ENCODE results near the gene CEP162. TPM values are rescaled to one million over a fixed set of nuclear protein-coding genes. Genes with fewer than 3 reads are reported as not detected.

CEP162 gene
- total and polyA plus RNA-seq, 2 experiments from 2014 or later: 9.2 to 15.4 TPM

DNA sequence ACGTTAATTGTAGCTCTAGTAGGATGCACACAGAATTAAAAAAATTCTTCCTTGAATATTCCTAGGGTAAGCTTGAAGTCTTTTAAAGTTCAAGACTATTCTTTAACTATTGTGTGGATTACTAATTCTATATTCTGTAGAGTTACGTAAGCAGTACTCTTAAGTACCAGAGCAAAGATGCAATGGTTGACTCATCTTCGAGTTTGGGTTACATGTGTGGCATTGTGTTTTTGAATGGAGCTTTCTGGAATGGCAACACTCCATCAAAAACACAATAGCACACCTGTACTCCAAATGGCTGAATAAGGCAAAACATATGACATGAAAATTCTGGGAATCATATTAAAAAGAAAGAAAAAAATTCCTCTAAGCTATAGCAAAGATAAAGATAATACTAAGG is 33.5 kb upstream of the CEP162 start (continued):
- TF ChIP-seq, protein P1, sequence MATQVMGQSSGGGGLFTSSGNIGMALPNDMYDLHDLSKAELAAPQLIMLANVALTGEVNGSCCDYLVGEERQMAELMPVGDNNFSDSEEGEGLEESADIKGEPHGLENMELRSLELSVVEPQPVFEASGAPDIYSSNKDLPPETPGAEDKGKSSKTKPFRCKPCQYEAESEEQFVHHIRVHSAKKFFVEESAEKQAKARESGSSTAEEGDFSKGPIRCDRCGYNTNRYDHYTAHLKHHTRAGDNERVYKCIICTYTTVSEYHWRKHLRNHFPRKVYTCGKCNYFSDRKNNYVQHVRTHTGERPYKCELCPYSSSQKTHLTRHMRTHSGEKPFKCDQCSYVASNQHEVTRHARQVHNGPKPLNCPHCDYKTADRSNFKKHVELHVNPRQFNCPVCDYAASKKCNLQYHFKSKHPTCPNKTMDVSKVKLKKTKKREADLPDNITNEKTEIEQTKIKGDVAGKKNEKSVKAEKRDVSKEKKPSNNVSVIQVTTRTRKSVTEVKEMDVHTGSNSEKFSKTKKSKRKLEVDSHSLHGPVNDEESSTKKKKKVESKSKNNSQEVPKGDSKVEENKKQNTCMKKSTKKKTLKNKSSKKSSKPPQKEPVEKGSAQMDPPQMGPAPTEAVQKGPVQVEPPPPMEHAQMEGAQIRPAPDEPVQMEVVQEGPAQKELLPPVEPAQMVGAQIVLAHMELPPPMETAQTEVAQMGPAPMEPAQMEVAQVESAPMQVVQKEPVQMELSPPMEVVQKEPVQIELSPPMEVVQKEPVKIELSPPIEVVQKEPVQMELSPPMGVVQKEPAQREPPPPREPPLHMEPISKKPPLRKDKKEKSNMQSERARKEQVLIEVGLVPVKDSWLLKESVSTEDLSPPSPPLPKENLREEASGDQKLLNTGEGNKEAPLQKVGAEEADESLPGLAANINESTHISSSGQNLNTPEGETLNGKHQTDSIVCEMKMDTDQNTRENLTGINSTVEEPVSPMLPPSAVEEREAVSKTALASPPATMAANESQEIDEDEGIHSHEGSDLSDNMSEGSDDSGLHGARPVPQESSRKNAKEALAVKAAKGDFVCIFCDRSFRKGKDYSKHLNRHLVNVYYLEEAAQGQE (IDR thresholded peaks at IDR 0.05; ENCODE audit: unreplicated experiment): no peak
- TF ChIP-seq CREB1 (CRISPR knock-in tag; IDR thresholded peaks at IDR 0.05; ENCODE audit: low read depth): no peak
- TF ChIP-seq, protein P2, sequence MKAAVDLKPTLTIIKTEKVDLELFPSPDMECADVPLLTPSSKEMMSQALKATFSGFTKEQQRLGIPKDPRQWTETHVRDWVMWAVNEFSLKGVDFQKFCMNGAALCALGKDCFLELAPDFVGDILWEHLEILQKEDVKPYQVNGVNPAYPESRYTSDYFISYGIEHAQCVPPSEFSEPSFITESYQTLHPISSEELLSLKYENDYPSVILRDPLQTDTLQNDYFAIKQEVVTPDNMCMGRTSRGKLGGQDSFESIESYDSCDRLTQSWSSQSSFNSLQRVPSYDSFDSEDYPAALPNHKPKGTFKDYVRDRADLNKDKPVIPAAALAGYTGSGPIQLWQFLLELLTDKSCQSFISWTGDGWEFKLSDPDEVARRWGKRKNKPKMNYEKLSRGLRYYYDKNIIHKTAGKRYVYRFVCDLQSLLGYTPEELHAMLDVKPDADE (IDR thresholded peaks at IDR 0.05): no peak
- TF ChIP-seq EZH2phosphoT487 (IDR thresholded peaks at IDR 0.05; ENCODE audit: unreplicated experiment): no peak

DNA sequence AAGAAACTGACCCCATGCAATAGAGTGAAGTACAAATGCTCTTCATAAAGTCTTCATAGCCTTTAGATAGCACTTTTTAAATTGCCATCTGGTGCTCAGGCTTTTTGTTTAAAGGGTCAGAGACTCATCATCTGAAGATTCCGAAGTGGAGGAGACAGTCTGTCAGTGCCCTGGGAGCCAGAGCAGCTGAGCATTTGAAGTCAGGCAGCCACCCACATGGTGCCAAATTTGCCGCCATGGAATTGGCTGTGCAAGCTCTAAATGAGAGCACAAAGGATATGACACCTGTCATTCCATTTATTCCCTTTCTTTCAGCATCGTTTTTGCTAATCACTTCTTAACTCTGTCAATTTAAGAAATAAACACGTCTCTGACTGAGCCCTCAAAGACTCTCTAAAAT is 32.8 kb upstream of the CEP162 start:
- ATAC-seq: no peak
- H3K27me3 Mint-ChIP-seq (ENCODE audit: insufficient read depth, low read depth, poor library complexity): no peaks in the 10 kb centered on the region
- H3K9me3 Mint-ChIP-seq: no peaks in the 10 kb centered on the region; the same call in 2 of the 3 replicates
- Histone ChIP-seq H3K79me2 (replicated peaks; ENCODE audit: insufficient read depth) (no peaks in the 10 kb centered on the region), H3K4me3 (no peak overlapping the region), H3K27me3 (ENCODE audit: insufficient read depth) (no peaks in the 10 kb centered on the region), H3K4me2 (no peak overlapping the region), H3K27ac (ENCODE audit: low read depth) (no peak overlapping the region), H3K9me2 (ENCODE audit: insufficient read depth) (peaks cover 4% of the 10 kb centered on the region; the same call in 1 of the 2 replicates), H3F3A (replicated peaks; ENCODE audit: low read depth) (no peaks in the 10 kb centered on the region), H4K20me1 (replicated peaks; ENCODE audit: insufficient read depth) (no peaks in the 10 kb centered on the region), H2AFZ (no peak overlapping the region), H3K36me3 (ENCODE audit: insufficient read depth) (no peaks in the 10 kb centered on the region), H3K4me1 (ENCODE audit: insufficient read depth) (0 out of 2 replicates have a peak, but pooled peaks cover 10% of the 10 kb centered on the region)
- H3K4me3 Mint-ChIP-seq: no peak overlapping the region
- no peak for DNase-seq (ENCODE audit: low spot score)
- H3K4me1 Mint-ChIP-seq: peaks cover 17% of the 10 kb centered on the region
- H3K36me3 Mint-ChIP-seq (ENCODE audit: low read depth): no peaks in the 10 kb centered on the region
- no peak overlapping the region for H3K27ac Mint-ChIP-seq
- TF ChIP-seq NANOG (IDR thresholded peaks at IDR 0.05; ENCODE audit: borderline replicate concordance) (no peak), STAT1 (IDR thresholded peaks at IDR 0.05; ENCODE audit: unreplicated experiment) (no peak), CREB1 (CRISPR knock-in tag; IDR thresholded peaks at IDR 0.05; ENCODE audit: low read depth) (no peak), JUNB (IDR thresholded peaks at IDR 0.05; ENCODE audit: unreplicated experiment) (no peak), ZNF114 (CRISPR knock-in tag; IDR thresholded peaks at IDR 0.05) (no peak), ZNF331 (CRISPR knock-in tag; IDR thresholded peaks at IDR 0.05; ENCODE audit: low read depth) (no peak), EZH2 (IDR thresholded peaks at IDR 0.05; ENCODE audit: low read depth, unreplicated experiment) (no peak)
- TF ChIP-seq, protein P1 (IDR thresholded peaks at IDR 0.05; ENCODE audit: unreplicated experiment): no peak
- TF ChIP-seq, protein P3, sequence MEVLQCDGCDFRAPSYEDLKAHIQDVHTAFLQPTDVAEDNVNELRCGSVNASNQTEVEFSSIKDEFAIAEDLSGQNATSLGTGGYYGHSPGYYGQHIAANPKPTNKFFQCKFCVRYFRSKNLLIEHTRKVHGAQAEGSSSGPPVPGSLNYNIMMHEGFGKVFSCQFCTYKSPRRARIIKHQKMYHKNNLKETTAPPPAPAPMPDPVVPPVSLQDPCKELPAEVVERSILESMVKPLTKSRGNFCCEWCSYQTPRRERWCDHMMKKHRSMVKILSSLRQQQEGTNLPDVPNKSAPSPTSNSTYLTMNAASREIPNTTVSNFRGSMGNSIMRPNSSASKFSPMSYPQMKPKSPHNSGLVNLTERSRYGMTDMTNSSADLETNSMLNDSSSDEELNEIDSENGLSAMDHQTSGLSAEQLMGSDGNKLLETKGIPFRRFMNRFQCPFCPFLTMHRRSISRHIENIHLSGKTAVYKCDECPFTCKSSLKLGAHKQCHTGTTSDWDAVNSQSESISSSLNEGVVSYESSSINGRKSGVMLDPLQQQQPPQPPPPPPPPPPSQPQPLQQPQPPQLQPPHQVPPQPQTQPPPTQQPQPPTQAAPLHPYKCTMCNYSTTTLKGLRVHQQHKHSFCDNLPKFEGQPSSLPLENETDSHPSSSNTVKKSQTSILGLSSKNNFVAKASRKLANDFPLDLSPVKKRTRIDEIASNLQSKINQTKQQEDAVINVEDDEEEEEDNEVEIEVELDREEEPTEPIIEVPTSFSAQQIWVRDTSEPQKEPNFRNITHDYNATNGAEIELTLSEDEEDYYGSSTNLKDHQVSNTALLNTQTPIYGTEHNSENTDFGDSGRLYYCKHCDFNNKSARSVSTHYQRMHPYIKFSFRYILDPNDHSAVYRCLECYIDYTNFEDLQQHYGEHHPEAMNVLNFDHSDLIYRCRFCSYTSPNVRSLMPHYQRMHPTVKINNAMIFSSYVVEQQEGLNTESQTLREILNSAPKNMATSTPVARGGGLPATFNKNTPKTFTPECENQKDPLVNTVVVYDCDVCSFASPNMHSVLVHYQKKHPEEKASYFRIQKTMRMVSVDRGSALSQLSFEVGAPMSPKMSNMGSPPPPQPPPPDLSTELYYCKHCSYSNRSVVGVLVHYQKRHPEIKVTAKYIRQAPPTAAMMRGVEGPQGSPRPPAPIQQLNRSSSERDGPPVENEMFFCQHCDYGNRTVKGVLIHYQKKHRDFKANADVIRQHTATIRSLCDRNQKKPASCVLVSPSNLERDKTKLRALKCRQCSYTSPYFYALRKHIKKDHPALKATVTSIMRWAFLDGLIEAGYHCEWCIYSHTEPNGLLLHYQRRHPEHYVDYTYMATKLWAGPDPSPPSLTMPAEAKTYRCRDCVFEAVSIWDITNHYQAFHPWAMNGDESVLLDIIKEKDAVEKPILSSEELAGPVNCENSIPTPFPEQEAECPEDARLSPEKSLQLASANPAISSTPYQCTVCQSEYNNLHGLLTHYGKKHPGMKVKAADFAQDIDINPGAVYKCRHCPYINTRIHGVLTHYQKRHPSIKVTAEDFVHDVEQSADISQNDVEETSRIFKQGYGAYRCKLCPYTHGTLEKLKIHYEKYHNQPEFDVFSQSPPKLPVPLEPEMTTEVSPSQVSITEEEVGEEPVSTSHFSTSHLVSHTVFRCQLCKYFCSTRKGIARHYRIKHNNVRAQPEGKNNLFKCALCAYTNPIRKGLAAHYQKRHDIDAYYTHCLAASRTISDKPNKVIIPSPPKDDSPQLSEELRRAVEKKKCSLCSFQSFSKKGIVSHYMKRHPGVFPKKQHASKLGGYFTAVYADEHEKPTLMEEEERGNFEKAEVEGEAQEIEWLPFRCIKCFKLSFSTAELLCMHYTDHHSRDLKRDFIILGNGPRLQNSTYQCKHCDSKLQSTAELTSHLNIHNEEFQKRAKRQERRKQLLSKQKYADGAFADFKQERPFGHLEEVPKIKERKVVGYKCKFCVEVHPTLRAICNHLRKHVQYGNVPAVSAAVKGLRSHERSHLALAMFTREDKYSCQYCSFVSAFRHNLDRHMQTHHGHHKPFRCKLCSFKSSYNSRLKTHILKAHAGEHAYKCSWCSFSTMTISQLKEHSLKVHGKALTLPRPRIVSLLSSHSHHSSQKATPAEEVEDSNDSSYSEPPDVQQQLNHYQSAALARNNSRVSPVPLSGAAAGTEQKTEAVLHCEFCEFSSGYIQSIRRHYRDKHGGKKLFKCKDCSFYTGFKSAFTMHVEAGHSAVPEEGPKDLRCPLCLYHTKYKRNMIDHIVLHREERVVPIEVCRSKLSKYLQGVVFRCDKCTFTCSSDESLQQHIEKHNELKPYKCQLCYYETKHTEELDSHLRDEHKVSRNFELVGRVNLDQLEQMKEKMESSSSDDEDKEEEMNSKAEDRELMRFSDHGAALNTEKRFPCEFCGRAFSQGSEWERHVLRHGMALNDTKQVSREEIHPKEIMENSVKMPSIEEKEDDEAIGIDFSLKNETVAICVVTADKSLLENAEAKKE (CRISPR knock-in tag; IDR thresholded peaks at IDR 0.05): no peak
